Measurements from ENCODE around the gene FAM234B. TPM values are rescaled to one million over a fixed set of nuclear protein-coding genes. Genes with fewer than 3 reads are reported as not detected.
"Not testable (repeated sequence)": the region's sequence is repeated elsewhere in the genome, so short reads cannot be mapped to it uniquely, and the experiment has no call there.

FAM234B gene
- total RNA-seq, 2 donors from 2014 or later: 20.8 to 32.0 TPM

DNA sequence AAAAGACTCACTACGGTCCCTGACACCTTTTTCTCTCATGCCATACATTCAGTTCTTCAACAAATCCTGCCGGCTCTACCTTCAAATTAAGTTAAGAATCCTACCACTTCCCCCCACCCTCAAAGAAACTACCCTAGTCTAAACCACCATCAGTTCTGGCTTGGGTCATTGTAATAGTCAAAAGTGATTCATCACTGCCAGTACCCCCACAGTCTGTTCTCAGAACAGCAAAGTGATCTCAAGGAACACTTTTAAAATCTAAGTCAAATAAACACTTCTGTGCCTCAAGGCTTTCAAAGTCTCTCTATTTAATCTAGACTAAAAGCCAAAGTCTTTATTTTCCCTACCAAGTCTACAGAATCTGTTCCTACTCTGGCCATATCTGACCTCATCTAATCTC lies 12.0 kb upstream of the FAM234B start:
- H3K27ac Mint-ChIP-seq: no peak overlapping the region
- no peaks in the 10 kb centered on the region for H3K9me3 Mint-ChIP-seq
- H3K36me3 ChIP-seq (ENCODE audit: control insufficient read depth, insufficient read depth, low read length): no peaks in the 10 kb centered on the region
- no peak overlapping the region for H3K27ac ChIP-seq (ENCODE audit: low read depth, low read length)
- no peaks in the 10 kb centered on the region for H3K27me3 ChIP-seq (ENCODE audit: control insufficient read depth, insufficient read depth, low read length, poor library complexity, severe bottlenecking)
- no peak overlapping the region for H3K4me3 Mint-ChIP-seq
- peaks cover 11% of the 10 kb centered on the region for H3K4me1 Mint-ChIP-seq
- no peak overlapping the region for H3K4me3 ChIP-seq (ENCODE audit: low read length)
- H3K9ac ChIP-seq (ENCODE audit: extremely low read depth, low read length, poor library complexity, severe bottlenecking): no peak overlapping the region
- H3K36me3 Mint-ChIP-seq (ENCODE audit: low read depth): no peaks in the 10 kb centered on the region
- H3K9me3 ChIP-seq (ENCODE audit: control insufficient read depth, low read length): no peaks in the 10 kb centered on the region
- H3K27me3 Mint-ChIP-seq (ENCODE audit: insufficient read depth): peaks cover 11% of the 10 kb centered on the region
- 93 to 94% methylated on average over 2 of the region's 2 CpGs for WGBS, 2 experiments (ENCODE audit: insufficient coverage in 1 of 2, insufficient read length in 1 of 2)
- DNase-seq: no peak
- peaks cover 4% of the 10 kb centered on the region for H3K4me1 ChIP-seq (ENCODE audit: control insufficient read depth, insufficient read depth, low read length)
- TF ChIP-seq, protein P1, sequence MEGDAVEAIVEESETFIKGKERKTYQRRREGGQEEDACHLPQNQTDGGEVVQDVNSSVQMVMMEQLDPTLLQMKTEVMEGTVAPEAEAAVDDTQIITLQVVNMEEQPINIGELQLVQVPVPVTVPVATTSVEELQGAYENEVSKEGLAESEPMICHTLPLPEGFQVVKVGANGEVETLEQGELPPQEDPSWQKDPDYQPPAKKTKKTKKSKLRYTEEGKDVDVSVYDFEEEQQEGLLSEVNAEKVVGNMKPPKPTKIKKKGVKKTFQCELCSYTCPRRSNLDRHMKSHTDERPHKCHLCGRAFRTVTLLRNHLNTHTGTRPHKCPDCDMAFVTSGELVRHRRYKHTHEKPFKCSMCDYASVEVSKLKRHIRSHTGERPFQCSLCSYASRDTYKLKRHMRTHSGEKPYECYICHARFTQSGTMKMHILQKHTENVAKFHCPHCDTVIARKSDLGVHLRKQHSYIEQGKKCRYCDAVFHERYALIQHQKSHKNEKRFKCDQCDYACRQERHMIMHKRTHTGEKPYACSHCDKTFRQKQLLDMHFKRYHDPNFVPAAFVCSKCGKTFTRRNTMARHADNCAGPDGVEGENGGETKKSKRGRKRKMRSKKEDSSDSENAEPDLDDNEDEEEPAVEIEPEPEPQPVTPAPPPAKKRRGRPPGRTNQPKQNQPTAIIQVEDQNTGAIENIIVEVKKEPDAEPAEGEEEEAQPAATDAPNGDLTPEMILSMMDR (conservative IDR thresholded peaks at IDR 0.05): no peak

DNA sequence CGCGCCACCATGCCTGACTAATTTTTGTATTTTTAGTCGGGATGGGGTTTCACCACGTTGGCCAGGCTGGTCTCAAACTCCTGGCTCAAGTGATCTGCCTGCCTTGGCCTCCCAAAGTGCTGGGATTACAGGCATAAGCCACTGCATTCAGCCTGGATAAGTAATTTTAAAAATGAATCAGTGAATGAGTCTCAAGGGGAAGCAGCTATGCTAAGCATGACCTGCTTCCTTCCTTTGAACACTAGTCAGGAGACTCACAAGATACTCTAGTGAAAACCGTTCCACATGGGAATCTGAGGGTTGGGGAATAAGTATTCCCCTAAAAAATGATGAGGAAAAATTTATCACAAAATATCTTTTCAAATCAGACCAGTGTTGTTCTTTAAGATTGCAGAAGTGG lies 10.7 kb upstream of the FAM234B start:
- 80 to 98% methylated on average over 2 to 5 of the region's 5 CpGs for WGBS, 2 experiments (ENCODE audit: insufficient coverage in 1 of 2, insufficient read length in 1 of 2)

DNA sequence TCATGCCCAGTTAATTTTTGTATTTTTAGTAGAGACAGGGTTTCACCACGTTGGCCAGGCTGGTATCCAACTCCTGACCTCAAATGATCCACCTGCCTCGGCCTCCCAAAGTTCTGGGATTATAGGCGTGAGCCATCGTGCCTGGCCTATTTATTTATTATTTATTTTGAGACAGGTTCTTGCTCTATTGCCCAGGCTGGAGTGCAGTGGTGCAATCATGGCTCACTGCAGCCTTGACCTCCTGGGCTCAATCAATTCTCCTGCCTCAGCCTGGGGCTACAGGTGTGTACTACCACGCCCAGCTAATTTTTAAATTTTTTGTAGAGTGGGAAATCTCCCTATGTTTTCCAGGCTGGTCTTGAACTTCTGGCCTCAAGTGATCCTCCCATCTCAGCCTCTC lies 8.8 kb upstream of the FAM234B start:
- not testable (repeated sequence) for H3K9me3 ChIP-seq (ENCODE audit: control insufficient read depth, low read length); H3K27ac Mint-ChIP-seq; H3K4me3 Mint-ChIP-seq

More for the DNA sequence above, 10.7 kb upstream of the FAM234B start:
- H3K9me3 Mint-ChIP-seq: no peaks in the 10 kb centered on the region
- TF ChIP-seq, protein P1 (conservative IDR thresholded peaks at IDR 0.05): no peak
- H3K36me3 Mint-ChIP-seq (ENCODE audit: low read depth): no peaks in the 10 kb centered on the region
- peaks cover 4% of the 10 kb centered on the region for H3K4me1 ChIP-seq (ENCODE audit: control insufficient read depth, insufficient read depth, low read length)
- H3K27me3 ChIP-seq (ENCODE audit: control insufficient read depth, insufficient read depth, low read length, poor library complexity, severe bottlenecking): no peaks in the 10 kb centered on the region
- no peak overlapping the region for H3K4me3 ChIP-seq (ENCODE audit: low read length)
- no peak overlapping the region for H3K27ac ChIP-seq (ENCODE audit: low read depth, low read length)
- H3K4me1 Mint-ChIP-seq: peaks cover 7% of the 10 kb centered on the region
- no peak overlapping the region for H3K4me3 Mint-ChIP-seq
- no peak overlapping the region for H3K27ac Mint-ChIP-seq
- no peaks in the 10 kb centered on the region for H3K9me3 ChIP-seq (ENCODE audit: control insufficient read depth, low read length)
- no peak for DNase-seq
- H3K9ac ChIP-seq (ENCODE audit: extremely low read depth, low read length, poor library complexity, severe bottlenecking): no peak overlapping the region
- H3K27me3 Mint-ChIP-seq (ENCODE audit: insufficient read depth): peaks cover 11% of the 10 kb centered on the region
- no peaks in the 10 kb centered on the region for H3K36me3 ChIP-seq (ENCODE audit: control insufficient read depth, insufficient read depth, low read length)

DNA sequence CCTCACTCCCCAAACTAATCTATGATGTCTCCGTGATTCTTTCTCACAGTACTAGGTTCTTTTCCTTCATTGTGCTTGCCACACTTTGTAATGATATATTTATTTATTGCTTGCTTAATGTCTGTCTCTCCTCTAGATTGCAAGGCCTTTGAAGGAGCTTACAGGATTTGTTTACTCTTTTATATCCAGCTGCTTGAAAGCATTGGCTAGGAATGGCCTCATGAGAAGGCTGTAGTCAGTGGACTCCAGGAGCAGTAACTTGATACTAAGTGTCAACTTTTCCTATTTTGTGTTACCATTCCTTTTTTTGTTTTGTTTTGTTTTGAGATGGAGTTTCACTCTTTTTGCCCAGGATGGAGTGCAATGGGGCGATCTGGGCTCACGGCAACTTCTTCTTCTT lies 7.3 kb upstream of the FAM234B start:
- Mint-ChIP-seq H3K36me3 (ENCODE audit: low read depth) (no peaks in the 10 kb centered on the region), H3K27me3 (ENCODE audit: insufficient read depth) (peaks cover 11% of the 10 kb centered on the region), H3K9me3 (no peaks in the 10 kb centered on the region), H3K4me1 (no peaks in the 10 kb centered on the region), H3K4me3 (no peak overlapping the region), H3K27ac (no peak overlapping the region)
- Histone ChIP-seq H3K9me3 (ENCODE audit: control insufficient read depth, low read length) (no peaks in the 10 kb centered on the region), H3K9ac (ENCODE audit: extremely low read depth, low read length, poor library complexity, severe bottlenecking) (no peak overlapping the region), H3K4me3 (ENCODE audit: low read length) (no peak overlapping the region), H3K4me1 (ENCODE audit: control insufficient read depth, insufficient read depth, low read length) (no peaks in the 10 kb centered on the region), H3K27me3 (ENCODE audit: control insufficient read depth, insufficient read depth, low read length, poor library complexity, severe bottlenecking) (peaks cover 8% of the 10 kb centered on the region), H3K27ac (ENCODE audit: low read depth, low read length) (no peak overlapping the region), H3K36me3 (ENCODE audit: control insufficient read depth, insufficient read depth, low read length) (no peaks in the 10 kb centered on the region)
- no peak for DNase-seq
- 90% methylated on average over 3 of the region's 3 CpGs; no CpG with 5 or more reads in 1 of the 2 experiments for WGBS, 2 experiments (ENCODE audit: insufficient coverage in 1 of 2, insufficient read length in 1 of 2)
- TF ChIP-seq, protein P1 (conservative IDR thresholded peaks at IDR 0.05): no peak

More for the DNA sequence above, 8.8 kb upstream of the FAM234B start:
- H3K36me3 Mint-ChIP-seq (ENCODE audit: low read depth); DNase-seq; H3K27me3 Mint-ChIP-seq (ENCODE audit: insufficient read depth); H3K4me1 Mint-ChIP-seq; H3K27ac ChIP-seq (ENCODE audit: low read depth, low read length); H3K27me3 ChIP-seq (ENCODE audit: control insufficient read depth, insufficient read depth, low read length, poor library complexity, severe bottlenecking); H3K36me3 ChIP-seq (ENCODE audit: control insufficient read depth, insufficient read depth, low read length); H3K4me1 ChIP-seq (ENCODE audit: control insufficient read depth, insufficient read depth, low read length); H3K9ac ChIP-seq (ENCODE audit: extremely low read depth, low read length, poor library complexity, severe bottlenecking); H3K4me3 ChIP-seq (ENCODE audit: low read length); H3K9me3 Mint-ChIP-seq: not testable (repeated sequence)
- WGBS, 2 experiments (ENCODE audit: insufficient coverage in 1 of 2, insufficient read length in 1 of 2): 93 to 100% methylated on average over 3 to 5 of the region's 5 CpGs

Data from endodermal cell (in vitro differentiated cells).